ENCODE measurements around the gene VPS13D. TPM values are rescaled to one million over a fixed set of nuclear protein-coding genes. Genes with fewer than 3 reads are reported as not detected.

The VPS13D gene
- total RNA-seq, 1 donor from 2014 or later, result 13.8 TPM

GRCh38 chr1:12345350-12346217 is 115.8 kb downstream of the VPS13D start:
- no peak for DNase-seq (ENCODE audit: low read depth)
- TF ChIP-seq, protein P1, sequence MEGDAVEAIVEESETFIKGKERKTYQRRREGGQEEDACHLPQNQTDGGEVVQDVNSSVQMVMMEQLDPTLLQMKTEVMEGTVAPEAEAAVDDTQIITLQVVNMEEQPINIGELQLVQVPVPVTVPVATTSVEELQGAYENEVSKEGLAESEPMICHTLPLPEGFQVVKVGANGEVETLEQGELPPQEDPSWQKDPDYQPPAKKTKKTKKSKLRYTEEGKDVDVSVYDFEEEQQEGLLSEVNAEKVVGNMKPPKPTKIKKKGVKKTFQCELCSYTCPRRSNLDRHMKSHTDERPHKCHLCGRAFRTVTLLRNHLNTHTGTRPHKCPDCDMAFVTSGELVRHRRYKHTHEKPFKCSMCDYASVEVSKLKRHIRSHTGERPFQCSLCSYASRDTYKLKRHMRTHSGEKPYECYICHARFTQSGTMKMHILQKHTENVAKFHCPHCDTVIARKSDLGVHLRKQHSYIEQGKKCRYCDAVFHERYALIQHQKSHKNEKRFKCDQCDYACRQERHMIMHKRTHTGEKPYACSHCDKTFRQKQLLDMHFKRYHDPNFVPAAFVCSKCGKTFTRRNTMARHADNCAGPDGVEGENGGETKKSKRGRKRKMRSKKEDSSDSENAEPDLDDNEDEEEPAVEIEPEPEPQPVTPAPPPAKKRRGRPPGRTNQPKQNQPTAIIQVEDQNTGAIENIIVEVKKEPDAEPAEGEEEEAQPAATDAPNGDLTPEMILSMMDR (conservative IDR thresholded peaks at IDR 0.05; ENCODE audit: low read depth, low read length), result no peak
- no peak overlapping the region for H3K4me3 ChIP-seq (ENCODE audit: low read depth, low read length)

DNA sequence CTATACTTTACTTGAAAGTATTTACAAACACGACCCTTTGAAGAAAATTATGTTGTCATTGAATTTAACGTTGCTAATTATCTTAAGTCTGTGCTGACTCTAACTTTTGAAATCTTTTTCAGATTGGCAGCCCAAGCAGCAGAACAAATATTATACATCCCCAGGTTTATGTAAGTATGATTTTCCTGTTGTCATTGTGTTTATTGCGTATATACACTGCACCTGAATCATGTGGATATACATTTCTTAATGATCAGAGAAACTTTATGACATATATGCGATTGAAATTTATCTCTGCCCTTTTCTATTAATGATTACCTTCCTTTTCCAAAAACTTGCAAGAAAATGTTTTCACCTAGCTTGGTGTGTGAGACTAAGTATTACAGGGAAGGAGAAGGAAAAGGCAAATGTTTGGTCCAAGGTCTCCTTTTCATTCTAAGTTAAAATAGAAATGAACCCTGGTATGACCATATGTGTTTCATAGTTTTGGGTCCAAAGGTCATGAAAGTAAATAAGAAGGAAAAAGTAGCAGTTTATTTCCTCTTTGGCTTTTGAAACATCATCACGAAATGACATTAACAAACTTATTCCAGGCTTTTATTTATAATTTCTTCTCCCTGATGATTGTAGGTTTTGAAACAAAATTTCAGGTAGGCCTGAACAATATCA is 116.8 kb downstream of the VPS13D start:
- no peak overlapping the region for H3K4me3 ChIP-seq (ENCODE audit: low read depth, low read length)
- TF ChIP-seq, protein P1 (conservative IDR thresholded peaks at IDR 0.05; ENCODE audit: low read depth, low read length), result no peak
- no peak for DNase-seq (ENCODE audit: low read depth)

DNA sequence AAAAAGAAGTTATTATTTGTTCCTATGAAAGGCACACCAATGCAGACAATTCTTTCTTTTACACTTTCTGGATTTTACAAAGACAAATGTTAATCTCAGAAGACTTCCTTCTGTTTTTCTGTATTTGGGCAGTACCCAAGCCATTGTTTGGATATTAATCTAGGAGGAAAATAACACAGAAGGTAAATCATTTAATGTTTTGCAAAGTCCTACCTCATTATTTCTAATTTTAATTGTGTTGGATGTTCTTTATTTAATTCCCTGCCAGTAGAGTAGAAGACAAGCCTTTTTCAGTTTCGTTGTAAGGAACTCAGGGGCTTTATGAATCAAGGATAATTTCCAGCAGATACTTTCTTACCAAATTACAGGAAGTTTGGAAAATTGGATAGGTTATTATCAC is 118.3 kb downstream of the VPS13D start:
- no peak for DNase-seq (ENCODE audit: low read depth)
- no peak overlapping the region for H3K4me3 ChIP-seq (ENCODE audit: low read depth, low read length)
- TF ChIP-seq, protein P1 (conservative IDR thresholded peaks at IDR 0.05; ENCODE audit: low read depth, low read length), result no peak

DNA sequence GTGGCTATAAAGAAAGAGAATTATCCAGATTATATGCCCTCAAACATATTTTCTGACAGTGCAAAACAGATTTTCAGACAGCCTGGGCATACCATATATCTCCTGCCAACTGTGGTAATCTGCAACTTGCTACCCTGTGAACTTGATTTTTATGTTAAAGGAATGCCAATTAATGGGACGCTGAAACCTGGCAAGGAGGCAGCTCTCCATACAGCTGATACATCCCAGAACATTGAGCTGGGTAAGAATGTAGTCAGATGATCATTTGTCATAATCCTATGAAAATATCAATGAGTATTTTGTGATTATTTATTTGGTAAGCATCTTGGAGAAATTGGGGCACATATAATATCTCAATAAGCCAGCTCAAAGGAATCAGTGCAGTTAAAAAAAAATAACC is 124.2 kb downstream of the VPS13D start:
- DNase-seq (ENCODE audit: low read depth), result no peak
- no peak overlapping the region for H3K4me3 ChIP-seq (ENCODE audit: low read depth, low read length)
- TF ChIP-seq, protein P1 (conservative IDR thresholded peaks at IDR 0.05; ENCODE audit: low read depth, low read length), result no peak

DNA sequence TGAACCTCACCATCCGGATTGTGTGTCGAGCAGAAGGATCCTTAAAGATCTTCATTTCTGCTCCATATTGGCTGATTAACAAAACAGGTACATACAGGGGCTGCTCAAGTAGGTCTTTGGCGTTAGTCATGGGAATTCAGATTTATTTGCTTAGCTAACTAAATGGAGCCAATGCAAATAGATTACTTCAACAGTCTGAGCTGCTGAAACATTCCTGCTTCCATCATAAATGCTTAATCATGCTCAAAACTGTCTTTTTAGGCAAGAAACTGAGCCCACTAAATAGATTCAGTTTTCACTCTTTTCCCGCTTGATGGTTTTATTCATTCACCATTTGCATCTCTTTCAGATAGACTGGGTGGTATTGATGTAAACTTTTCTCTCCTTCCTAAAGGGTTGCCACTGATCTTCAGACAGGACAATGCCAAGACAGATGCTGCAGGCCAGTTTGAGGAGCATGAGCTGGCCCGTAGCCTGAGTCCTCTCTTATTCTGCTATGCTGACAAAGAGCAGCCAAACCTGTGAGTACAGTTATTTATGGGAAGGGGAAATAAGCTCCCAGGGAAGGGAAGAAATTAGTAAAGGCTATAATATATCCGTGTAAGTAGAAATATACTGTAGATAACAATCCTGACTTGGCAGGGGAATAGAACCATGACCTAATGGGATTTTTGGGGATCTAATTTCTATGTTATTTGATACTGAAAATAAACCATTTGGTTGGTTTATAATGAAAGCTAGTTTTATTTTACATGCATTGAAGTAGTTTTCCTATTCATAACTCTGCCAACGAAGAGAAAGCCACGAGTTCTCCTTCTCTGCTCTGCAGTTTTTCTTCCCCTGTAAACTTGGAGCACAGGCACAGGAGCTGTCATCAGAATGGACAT is 126.4 kb downstream of the VPS13D start:
- no peak for DNase-seq (ENCODE audit: low read depth)
- no peak overlapping the region for H3K4me3 ChIP-seq (ENCODE audit: low read depth, low read length)
- TF ChIP-seq, protein P1 (conservative IDR thresholded peaks at IDR 0.05; ENCODE audit: low read depth, low read length), result no peak

GRCh38 chr1:12358499-12358898 is 128.7 kb downstream of the VPS13D start:
- DNase-seq (ENCODE audit: low read depth), result no peak
- TF ChIP-seq, protein P1 (conservative IDR thresholded peaks at IDR 0.05; ENCODE audit: low read depth, low read length), result no peak
- H3K4me3 ChIP-seq (ENCODE audit: low read depth, low read length), result no peak overlapping the region
